ENCODE measurements around the gene ARNT2.

- TF ChIP-seq CTCF (conservative IDR thresholded peaks at IDR 0.05; ENCODE audit: low read length), result no peak
- no peak for TF ChIP-seq EZH2phosphoT487 (IDR thresholded peaks at IDR 0.05; ENCODE audit: borderline replicate concordance, low read depth, low read length)
These were observed 84.9 kb downstream of the ARNT2 start for GRCh38 chr15:80489030-80489594.

All from OCI-LY7 (cell line).